Kidney (tissue), 14 donors: ENCODE measurements around the gene SLC22A13. TPM values are rescaled to one million over a fixed set of nuclear protein-coding genes. Genes with fewer than 3 reads are reported as not detected.

Experiments
- DNase-seq, 5 donors: peaks; one replicate each; pipeline ENCODE4 v3.0.0-alpha.2; 2013 to 2020
- FAIRE-seq: peaks from 2 replicates; lab custom pipeline; 2012; peaks lifted over from hg19 to GRCh38; lab: Jason Lieb, UNC
- H3K27ac ChIP-seq, 2 donors: one replicate each; pipeline ENCODE4 v1.7.0; 2013; ENCODE audit warnings: low read depth in 2 of 2, low read length in 2 of 2, inconsistent platforms in 1 of 2
- H3K27me3 ChIP-seq: one replicate; pipeline ENCODE4 v1.7.1; 2013; ENCODE audit warnings: low read length, inconsistent platforms; ENCODE audit not compliant: control insufficient read depth, insufficient read depth
- H3K36me3 ChIP-seq, 3 donors: one replicate each; pipeline versions ENCODE4 v1.7.0 to v1.7.1; 2013; ENCODE audit warnings: low read length in 3 of 3, control low read depth in 1 of 3, inconsistent platforms in 1 of 3; ENCODE audit not compliant: insufficient read depth in 3 of 3, control insufficient read depth in 2 of 3
- H3K4me1 ChIP-seq, 3 donors: one replicate each; pipeline versions ENCODE4 v1.7.0 to v1.7.1; 2013; ENCODE audit warnings: low read length in 3 of 3, inconsistent platforms in 1 of 3, low read depth in 1 of 3; ENCODE audit not compliant: control insufficient read depth in 2 of 3, insufficient read depth in 2 of 3
- H3K4me3 ChIP-seq, 3 donors: one replicate each; pipeline versions ENCODE4 v1.7.0 to v1.8.1; 2013; ENCODE audit warnings: low read length in 3 of 3, control low read depth in 1 of 3, inconsistent platforms in 1 of 3
- H3K9ac ChIP-seq, 3 donors: one replicate each; pipeline versions ENCODE4 v1.7.0 to v1.7.1; 2013; ENCODE audit warnings: low read length in 3 of 3, control low read depth in 1 of 3, inconsistent platforms in 1 of 3
- H3K9me3 ChIP-seq, 3 donors: one replicate each; pipeline versions ENCODE4 v1.7.0 to v1.7.1; 2013; ENCODE audit warnings: low read length in 3 of 3, control low read depth in 1 of 3, inconsistent platforms in 1 of 3; ENCODE audit not compliant: control insufficient read depth in 2 of 3, insufficient read depth in 1 of 3
- CTCF ChIP-seq: IDR thresholded peaks from 3 replicates; pipeline ENCODE4 v1.5.1; 2012; ENCODE audit warnings: mild to moderate bottlenecking, moderate library complexity, borderline replicate concordance; ENCODE audit not compliant: insufficient read depth; ENCODE audit errors: extremely low read depth
- intact Hi-C: fragments of 100-400 bp; cut with DNase I; formaldehyde crosslinking; loops from one replicate; pipeline ENCODE4 v1.11.1; 2022
- polyA plus RNA-seq: library from polyadenylated mRNA; stranded (reverse); fragments of 350-450 nt; fragmentation: Illumina TruSeq; extraction: RNeasy Lipid Tissue Mini Kit (QIAGEN cat#74804); gene quantifications from one replicate; pipeline ENCODE4 v1.2.3, GENCODE V29; 2014; ENCODE audit warnings: low read depth, low replicate concordance; ENCODE audit not compliant: insufficient read depth
- total RNA-seq: library from RNA; stranded (reverse); fragmentation: NEBNext Ultra II Directional; extraction: Animal tissue kit (Norgen Biotek cat#: 25700); gene quantifications from one replicate; pipeline ENCODE4 v1.2.1, GENCODE V29; 2021
- donor health status: control.
- donor health status: control.
- donor health status: control.
- donor health status: control.
- donor health status: control.
- donor health status: DM: yes; HTN: yes; CAD: no.
- donor health status: Normal renal cell carcinoma (clear cell type).

Gene SLC22A13
- total and polyA plus RNA-seq, 2 donors from 2014 or later = 0.16 to 9.9 TPM

DNA sequence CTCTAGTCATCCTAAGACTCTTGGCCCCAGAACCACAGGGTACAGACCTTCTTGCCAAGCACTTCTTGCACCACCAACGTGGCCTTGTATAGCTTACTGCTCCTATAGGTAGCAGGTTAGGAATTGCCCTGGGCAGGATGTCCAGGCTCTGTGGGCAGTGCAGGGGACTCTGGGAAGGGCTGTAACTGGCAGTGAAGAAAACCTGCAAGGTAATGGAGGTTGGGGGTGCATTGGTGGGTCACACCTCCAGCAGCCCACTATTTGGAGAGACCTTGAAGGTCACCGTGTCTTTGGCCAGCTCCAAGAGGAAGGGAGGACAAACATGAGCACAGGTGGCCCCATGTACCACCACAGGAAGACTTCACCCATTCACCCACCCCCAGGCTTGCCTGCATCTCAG, 59.6 kb downstream of the SLC22A13 start:
- no peak for DNase-seq
- Histone ChIP-seq H3K27me3 (no peaks in the 10 kb centered on the region), H3K36me3 (no peaks in the 10 kb centered on the region), H3K9ac (no peak overlapping the region), H3K27ac (no peak overlapping the region), H3K4me1 (no peaks in the 10 kb centered on the region), H3K4me3 (no peak overlapping the region), H3K9me3 (peaks cover 0 to 6% (median 0%) of the 10 kb centered on the region in 3 donors)
- no peak for FAIRE-seq
- intact Hi-C loops = no loop called here
- no peak for TF ChIP-seq CTCF

GRCh38 chr3:38327335-38328009, 61.9 kb downstream of the SLC22A13 start:
- Histone ChIP-seq H3K27me3 (no peaks in the 10 kb centered on the region), H3K4me1 (no peaks in the 10 kb centered on the region), H3K36me3 (no peaks in the 10 kb centered on the region), H3K27ac (no peak overlapping the region), H3K4me3 (no peak overlapping the region), H3K9ac (no peak overlapping the region), H3K9me3 (peaks cover 0 to 6% (median 0%) of the 10 kb centered on the region in 3 donors)
- no peak for DNase-seq
- no peak for FAIRE-seq
- intact Hi-C loops = no loop called here
- no peak for TF ChIP-seq CTCF

Other genes with a start within 250 kb of the SLC22A13 start
- 50.0 TPM for gene PLCD1, start 236.2 kb upstream of the SLC22A13 start, total RNA-seq
- 39.1 TPM for gene PLCD1, start 236.2 kb upstream of the SLC22A13 start, polyA plus RNA-seq
- 3.3 TPM for gene DLEC1, start 226.6 kb upstream of the SLC22A13 start, total RNA-seq
- gene DLEC1, start 226.6 kb upstream of the SLC22A13 start, polyA plus RNA-seq = 0.52 TPM
- gene ACAA1, start 128.7 kb upstream of the SLC22A13 start, total RNA-seq = 90.0 TPM
- 566 TPM for gene ACAA1, start 128.7 kb upstream of the SLC22A13 start, polyA plus RNA-seq
- gene MYD88, start 127.2 kb upstream of the SLC22A13 start, total RNA-seq = 34.5 TPM
- gene MYD88, start 127.2 kb upstream of the SLC22A13 start, polyA plus RNA-seq = 20.8 TPM
- gene OXSR1, start 100.3 kb upstream of the SLC22A13 start, total RNA-seq = 40.0 TPM
- gene OXSR1, start 100.3 kb upstream of the SLC22A13 start, polyA plus RNA-seq = 16.7 TPM
- 0.19 TPM for gene SLC22A14, start 16.5 kb downstream of the SLC22A13 start, total RNA-seq
- gene SLC22A14, start 16.5 kb downstream of the SLC22A13 start, polyA plus RNA-seq = 0.75 TPM
- gene XYLB, start 81.0 kb downstream of the SLC22A13 start, total RNA-seq = 6.0 TPM
- gene XYLB, start 81.0 kb downstream of the SLC22A13 start, polyA plus RNA-seq = 7.9 TPM
- gene ACVR2B, start 188.1 kb downstream of the SLC22A13 start, total RNA-seq = 11.2 TPM
- 1.2 TPM for gene ACVR2B, start 188.1 kb downstream of the SLC22A13 start, polyA plus RNA-seq
- gene EXOG, start 230.5 kb downstream of the SLC22A13 start, total RNA-seq = 16.4 TPM
- gene EXOG, start 230.5 kb downstream of the SLC22A13 start, polyA plus RNA-seq = 5.5 TPM